G401.6 (cell line): ENCODE results near the gene RALY.
"Not testable (repeated sequence)": the region's sequence is repeated elsewhere in the genome, so short reads cannot be mapped to it uniquely, and the experiment has no call there.

Experiments
- FAIRE-seq: peaks from 2 replicates; lab custom pipeline; 2012; peaks lifted over from hg19 to GRCh38; lab: Jason Lieb, UNC

Gene RALY

DNA sequence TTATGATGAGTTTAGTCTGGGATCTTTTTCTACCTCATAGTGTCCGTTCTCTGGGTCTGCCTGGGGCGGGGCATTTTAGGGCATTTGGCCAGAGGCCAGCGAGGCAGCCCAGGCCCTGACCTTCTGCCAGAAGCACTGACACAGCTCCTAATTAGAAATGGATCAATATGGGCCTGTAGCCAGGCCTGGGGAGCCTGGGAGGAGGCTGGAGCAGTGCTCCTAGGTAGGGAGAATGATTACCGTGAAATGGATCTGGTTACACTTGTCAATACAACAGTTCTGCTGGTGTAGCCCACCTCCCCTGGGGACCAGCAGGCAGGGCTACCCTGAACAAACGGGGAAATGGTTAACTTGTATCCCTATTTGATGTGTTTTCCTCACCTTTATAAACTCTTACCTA, 23.0 kb downstream of the RALY start:
- FAIRE-seq, result no peak

DNA sequence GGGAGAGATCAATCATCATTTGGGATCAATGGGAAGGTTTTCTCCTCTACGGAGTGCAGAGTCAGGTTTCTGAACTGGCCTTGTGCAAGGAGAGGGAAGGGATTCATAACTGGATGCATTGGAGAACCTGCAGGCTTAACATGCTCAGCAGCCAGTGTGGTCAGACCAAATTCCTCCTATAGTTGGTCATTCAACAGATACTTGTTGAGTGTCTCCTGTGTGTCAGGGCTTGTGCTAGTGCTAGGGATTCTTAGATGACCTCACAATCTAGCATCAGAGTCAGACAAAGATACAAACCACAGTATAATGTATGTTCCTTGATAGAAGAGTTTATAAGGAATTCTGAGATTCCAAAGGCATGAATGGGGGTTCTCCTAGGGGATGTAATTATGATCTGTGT, 23.9 kb downstream of the RALY start:
- no peak for FAIRE-seq

DNA sequence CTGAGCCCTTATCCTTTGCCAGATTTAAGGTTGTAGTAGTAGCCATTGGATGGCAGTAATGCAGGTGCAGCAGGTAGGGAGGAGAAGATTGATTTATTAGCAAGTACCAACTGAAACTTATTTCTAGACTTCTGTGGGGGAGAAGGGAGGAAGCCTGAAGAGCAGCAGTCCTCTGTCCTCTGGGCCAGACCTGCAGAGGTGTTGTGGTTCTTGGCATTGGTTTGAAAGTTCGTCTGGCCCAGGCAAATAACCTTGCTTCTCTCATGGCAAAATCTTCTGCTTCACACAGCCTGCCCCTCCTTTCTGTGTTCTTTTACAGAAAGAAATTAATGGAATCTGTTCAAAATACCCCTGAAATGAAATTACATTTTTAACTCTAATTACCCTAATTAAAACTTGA, 24.5 kb downstream of the RALY start:
- no peak for FAIRE-seq

DNA sequence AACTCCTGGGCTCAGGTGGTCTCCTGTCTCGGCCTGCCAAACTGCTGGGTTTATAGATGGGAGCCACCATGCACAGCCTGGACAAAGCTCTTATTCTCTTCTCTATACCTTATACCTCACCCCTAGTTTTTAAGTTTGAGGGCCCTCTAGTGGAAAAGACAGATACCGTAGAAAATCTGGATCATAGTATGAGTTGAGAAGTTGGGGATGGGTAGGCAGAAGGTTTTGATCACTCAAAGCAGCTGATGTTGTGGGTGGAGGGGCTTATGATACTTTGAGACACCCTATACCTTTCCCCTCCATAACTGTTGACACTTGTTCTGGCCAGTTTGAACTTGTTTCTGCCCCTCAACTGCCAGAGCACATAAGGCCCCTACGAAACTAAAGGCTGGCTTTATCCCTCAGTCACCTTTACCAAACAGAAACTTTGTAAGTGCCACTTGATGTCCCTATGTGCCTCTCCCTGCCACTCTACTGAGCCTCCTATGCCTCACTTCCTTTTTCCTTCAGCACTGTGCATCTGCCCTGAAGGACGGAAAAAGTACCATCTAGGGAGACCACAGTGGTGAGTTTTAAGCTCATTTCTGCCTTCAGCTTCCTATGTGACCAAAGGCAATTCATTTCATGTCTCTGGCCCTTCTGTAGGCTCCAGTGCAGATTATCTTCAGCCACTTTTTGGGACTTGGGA, 28.6 kb downstream of the RALY start:
- FAIRE-seq, result no peak

DNA sequence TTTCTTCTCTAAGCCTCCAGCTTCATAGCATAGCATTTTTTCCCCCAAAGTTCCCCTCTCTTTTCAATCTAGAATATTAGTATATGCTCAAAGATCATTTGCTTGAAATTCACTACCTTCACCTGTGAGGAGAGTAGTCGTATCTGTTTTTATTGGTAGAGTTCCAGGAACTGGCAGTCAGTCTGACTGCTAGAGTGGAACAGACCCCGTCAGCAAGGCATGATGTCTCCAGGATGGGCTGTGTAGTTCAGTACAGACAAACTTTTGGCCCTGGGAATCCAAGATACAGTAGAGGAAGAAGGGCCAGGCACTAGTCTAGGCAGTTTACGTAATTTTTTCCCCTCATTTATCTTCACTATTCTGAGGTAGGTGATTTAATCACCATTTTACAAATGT, 29.1 kb downstream of the RALY start:
- FAIRE-seq, result no peak

DNA sequence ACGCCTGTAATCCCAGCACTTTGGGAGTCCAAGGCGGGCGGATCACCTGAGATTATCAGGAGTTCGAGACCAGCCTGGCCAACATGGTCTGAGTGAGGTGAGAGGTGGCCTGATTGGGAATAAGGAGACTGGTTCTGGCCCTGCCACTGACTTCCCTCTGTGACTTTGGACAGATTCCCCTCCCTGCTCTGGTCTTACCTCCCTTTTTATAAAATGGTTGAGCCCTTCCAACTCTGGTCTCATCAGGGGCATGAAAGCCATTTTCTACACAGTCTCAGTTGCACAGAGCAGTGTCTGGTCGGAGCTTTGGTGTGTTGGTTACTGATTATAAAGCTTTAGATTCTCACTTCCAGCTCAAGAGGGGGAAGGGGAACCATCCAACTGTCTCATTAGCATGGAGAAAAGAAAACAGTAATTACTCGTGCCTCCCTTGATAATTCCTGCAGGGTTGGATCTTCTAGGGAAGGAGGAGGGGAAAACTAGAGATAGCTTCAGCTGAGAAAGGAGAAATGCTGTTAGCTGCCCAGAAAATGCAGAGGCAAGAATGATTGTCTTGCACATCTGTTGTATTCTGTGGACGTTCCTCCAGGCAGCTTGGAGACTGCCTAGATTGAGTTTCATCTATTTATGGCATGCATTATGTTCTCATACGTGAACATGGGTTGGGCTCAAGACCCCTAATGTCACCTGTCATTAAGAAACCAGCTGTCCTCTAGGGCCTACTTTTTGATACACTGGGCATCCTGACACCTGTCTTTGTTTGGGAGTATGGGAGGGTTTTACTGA, 30.4 kb downstream of the RALY start:
- no peak for FAIRE-seq

DNA sequence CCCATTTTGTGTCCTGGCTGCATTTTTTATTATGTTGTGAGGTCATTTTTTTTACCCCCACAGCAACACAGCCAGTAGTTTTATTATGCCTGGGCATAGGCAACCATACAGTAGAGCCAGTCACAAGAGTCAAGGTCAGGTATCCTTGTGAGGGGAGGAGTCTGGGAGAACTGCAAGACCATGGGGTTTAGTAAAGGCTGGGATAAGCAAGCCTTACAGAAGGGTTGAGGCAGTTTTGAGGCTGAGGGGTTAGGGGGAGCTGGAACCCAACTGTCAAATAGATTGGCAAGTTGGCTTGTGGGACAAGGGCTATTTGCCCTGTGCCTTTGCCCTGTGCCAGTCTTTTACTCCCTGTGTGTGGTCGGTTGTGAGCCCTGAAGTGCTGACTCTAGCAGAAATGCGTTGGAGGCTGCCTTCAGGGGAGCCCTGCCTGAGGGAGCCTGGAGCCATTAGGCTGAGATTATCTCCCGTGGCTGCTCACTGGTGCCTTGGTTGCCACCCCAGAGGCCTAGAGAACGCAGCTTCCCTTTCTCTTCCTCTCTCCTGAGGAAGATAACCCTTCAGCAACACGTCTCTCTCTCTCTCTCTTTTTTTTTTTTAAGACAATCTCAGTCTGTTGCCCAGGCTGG, 31.1 kb downstream of the RALY start:
- FAIRE-seq, result no peak

DNA sequence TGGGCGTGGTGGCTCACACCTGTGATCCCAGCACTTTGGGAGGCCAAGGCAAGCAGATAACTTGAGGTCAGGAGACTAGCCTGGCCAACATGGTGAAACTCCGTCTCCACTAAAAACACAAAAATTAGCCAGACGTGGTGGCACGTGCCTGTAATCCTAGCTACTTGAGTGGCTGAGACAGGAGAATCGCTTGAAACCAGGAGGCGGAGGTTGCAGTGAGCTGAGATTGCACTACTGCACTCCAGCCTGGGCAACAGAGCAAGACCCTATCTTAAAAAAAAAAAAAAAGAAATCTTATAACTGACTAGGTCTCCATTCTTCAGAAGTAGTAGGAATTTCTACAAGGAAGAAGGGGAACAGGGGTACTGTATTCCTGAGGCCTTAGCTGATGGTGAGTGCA, 34.3 kb downstream of the RALY start:
- not testable (repeated sequence) for FAIRE-seq

DNA sequence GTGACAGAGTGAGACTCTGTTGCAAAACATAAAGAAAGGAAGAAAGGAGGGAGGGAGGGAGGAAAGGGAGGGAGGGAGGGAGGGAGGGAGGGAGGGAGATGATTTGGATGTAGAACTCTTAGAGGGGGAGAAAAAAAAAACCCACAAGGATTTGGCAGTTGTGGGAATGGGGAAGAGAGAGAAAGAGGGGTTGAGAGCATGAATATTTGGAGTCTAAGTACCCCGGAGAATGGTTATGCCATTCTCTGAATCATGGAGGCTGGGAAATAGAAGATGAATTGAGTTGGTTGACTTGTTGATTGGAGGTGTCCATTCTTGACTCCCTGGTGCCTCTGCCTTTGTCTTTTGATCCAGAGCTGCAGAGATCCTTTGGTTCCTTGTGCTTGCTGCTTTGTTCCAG, 35.7 kb downstream of the RALY start:
- FAIRE-seq, result no peak

DNA sequence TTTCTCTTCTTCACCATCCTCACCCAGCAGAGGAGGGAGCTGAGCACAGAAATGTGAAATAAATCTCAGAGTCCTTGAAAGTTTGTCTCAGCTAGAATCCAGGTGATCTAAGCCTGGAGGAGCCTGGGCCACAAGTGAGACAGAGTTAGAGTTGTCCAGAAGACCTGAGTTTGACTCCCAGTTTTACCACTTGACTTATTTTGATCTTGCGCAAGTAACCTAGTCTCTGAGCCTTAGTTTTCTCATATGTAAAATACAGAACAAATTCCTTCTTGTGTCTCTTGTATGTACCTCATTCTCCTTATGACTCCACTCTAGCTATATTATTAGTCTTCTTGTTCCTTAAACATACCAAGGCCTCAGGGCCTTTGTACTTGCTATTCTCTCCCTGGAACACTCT, 36.7 kb downstream of the RALY start:
- FAIRE-seq, result no peak

DNA sequence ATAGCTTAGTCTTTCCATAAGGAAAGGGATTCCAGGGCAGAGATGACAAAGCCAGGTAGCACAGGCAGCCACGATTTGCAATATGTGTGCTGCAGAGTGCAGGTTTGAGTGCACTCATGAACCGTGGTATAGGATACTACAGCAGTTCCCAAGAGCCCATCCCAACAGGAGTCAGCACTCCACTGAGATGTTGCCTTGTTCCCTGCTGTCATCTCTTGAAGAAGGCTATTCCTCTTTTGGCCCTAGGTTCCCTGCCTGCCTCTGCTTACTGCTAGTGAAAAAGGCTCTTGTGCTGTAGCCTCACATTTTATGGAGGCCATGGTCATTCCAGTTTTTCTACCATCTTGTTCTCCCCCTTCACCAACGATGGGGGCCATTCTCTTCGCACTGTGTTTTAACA, 40.2 kb downstream of the RALY start:
- FAIRE-seq, result no peak

DNA sequence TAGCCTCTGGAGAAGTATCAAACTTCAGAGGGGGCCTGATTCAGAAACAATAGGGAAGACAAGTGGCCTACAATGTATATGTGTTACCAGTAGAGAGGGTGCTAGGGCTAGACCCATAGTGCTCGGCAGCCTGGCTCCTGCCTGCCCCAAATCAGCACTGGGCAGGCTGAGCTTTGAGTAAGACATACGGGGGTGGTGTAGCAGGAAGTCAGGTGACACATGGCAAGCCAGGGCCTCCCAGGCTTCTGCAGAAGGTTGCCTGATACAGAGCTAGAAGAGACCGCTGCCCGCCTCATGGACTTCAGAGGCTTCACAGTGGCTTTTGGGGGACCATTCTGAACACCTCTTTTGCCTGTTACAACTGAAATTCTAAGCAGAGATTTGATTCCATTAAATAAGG, 43.4 kb downstream of the RALY start:
- FAIRE-seq, result no peak

DNA sequence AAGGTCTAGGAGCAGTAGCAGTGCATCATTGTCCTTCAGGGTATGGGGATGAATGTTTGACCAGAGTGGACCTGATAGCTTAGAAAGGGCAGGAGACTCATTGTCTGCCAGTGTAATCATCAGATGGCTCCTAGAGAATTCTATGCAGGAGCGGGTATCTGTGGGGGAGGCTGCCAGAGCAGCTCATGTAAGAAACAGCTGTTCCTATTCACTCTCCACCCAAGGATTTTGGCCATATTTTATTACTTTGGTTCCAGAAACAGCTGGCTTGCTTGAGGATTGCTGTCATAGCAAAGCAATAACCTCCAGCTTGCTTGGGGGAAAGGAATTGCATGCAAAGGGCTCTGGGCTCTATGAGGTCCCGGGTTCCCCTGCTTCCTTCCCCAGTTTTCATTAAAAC, 44.1 kb downstream of the RALY start:
- no peak for FAIRE-seq

DNA sequence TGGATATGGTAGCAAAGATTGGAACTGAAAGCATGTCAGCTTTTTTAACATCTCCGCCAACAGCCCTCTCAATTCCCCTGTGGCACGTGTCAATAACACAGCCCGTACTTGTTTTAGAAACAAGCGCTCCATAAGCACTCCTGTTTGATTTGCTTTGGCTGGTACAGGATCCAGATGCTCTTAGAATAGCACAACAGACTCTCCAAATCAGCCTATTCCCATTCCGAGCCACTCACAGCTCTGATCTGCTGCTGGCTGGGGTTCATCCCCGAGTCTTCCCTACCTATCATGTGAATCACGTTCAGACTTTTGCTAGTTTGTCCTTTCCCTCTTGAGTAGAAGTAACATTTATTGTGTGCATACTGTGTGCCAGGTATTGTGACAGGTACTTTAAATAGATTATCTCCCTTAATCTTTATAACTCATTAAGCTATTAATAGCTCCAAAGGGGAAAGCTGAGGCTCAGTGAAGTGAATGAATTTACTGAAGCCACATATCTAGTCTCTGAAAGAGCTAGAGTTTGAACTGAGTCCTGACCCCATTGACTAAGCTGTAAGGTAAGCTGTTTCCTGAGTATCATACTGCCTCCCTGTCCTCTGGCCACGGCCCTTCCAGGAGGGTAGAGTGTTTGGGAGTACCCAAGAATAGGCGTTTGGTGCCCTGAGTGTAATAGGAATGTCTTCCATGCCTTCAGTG, 46.7 kb downstream of the RALY start:
- no peak for FAIRE-seq

DNA sequence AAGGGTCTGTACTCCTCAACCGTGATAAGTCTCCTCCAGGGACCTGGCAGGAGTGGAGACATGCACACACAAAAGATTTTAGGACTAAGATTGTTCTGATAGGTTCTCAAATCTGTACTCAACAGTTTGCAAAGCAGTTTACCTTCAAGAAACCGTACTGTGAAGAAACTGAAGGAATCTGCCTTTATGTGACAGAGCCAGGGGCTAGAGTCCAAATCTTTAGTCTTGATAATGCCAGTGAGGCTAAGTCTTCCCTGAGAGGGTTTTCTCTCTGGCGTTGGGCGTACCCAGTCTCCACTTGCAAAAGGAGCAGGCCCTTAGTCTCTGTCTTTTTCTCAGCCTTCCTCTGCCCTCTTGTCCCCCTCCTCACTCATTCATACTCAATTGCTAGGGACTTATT, 47.5 kb downstream of the RALY start:
- no peak for FAIRE-seq

DNA sequence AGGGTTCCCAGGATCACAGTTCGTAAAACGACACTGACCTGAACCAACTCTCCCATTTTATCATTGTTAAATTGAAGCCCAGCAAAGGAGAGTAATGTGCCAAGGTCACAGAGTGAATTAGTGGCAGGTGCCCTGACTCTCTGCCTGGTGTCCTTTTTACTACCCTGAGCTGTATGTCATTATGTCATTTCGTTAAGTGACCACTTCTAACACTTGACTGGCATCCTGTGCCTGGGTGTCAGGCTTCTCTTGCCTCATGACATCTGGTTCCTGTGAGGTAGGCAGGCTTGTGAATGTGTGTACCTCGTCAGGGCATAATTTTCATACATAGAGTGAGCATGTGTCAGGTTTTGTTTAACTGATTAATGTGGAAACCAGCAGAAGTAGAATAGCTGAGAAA, 48.6 kb downstream of the RALY start:
- no peak for FAIRE-seq

DNA sequence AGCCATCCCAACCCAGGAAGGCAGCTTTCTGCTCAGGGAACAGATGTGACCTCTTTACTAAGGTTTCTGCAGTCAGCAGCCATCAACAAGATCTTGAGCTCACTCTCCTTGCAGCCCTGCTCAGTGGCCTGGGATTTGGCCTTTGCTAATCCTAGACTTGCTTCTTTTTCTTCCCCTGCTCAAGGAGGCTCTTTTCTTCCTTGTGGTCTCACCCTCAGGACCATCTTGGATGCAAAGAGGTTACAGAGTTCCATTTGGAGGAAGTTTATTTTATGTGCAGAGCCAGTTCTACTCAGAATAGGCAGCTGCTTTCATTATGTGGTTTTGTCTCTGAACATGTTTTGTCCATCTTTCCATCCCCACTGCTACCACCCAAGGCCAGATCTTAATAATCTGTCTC, 49.3 kb downstream of the RALY start:
- FAIRE-seq, result no peak

DNA sequence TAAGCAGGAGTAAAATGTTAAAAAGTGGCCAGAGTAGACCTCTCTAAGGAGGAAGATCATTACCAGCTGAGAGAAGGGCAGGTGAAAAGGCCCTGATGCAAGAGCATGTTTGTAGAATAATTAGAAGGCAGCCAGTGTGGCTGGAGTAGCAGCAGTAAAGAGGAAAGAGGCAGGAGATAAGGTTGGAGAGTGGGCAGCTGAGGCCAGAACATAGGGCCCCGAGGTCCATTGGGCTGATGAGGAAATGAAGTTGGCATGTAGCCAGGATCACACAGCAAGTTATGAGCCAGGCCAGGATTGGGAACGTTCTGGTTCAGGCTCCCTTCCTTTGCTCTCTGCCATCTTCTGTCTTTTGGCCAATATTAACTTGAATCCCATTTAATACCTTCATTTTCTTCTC, 51.6 kb downstream of the RALY start:
- no peak for FAIRE-seq

DNA sequence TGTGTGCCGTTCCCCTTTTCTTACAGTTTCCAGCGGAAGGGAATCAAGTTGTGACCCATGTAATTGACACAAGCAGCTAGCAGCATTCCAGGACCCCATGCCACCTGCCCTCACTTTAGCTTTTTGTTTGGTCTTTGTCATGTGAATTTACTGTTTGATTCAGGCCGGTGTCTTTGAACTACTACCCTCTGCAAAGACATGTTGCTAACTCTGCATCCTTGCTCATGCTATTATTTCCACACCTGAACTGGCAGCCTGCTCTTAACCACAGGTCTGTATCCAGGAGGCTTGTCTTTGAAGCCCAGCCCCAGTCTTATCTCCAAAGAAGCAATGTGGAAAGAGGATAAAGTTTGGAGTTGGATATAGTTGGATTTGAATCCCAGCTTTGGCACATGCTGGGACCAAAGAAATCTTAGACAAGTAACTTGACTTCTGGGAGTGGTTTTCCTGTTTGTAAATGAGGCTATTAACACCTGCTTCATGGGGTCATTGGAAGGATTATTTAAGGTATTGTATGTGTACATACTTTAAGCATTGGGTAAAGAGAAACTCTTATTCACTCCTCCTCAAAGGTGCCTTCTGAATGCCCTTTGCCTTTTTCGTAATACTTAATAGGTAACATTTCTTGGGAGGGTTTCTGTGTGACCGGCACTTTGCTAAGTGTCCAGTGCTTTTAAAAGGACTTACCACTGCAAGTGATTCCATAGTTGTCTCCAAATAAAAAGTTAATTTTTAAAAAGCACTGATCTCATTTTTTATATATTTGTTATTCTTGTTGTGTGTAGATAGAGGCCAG, 52.4 kb downstream of the RALY start:
- no peak for FAIRE-seq

DNA sequence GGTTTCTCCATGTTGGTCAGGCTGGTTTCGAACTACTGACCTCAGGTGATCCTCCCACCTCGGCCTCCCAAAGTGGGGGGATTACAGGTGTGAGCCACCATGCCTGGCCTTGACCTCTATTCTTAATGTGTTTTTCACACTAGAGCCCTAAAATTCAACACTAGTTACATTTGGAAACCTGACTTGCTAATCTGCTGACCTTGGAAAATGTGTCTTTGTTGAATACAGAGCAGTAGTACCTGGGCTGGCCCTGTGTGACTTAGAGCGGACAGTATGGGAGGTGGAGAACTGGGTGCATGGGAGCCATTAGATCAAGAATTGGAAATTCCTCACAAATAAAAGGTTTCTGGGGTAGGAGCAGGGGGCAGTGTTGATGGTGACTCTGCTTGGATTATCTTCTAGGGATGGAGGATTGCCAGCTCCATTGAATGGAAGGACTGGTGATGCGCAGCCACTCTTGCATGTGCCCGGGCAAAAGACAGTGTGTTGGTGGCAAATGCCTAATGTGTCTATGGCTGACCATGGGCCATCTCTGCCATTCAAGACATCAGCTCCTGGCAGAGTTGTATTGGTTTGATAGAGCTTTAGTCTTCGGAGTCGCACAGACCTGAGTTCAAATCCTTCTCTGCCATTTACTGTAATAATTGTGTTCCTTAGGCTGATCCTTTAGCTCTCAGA, 53.4 kb downstream of the RALY start:
- FAIRE-seq, result no peak

DNA sequence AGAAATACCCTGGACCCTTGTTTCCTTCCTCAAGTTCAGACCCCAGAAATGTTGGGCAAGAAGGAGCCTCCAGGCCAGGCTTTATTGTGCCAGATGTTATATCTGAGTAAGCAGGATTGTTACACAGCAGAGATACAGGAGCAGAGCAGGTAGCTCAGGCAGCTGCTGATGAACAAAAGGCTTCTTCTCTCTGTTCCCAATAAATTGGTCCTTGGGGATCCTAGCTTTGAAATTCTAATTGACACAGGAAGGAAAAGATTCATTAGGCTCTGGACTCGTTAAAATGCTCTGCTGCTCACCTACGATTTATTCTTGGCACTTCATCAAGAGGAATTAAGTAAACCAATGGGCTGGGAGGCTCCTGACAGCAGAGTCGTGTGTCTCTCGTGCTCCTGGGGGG, 54.2 kb downstream of the RALY start:
- no peak for FAIRE-seq

DNA sequence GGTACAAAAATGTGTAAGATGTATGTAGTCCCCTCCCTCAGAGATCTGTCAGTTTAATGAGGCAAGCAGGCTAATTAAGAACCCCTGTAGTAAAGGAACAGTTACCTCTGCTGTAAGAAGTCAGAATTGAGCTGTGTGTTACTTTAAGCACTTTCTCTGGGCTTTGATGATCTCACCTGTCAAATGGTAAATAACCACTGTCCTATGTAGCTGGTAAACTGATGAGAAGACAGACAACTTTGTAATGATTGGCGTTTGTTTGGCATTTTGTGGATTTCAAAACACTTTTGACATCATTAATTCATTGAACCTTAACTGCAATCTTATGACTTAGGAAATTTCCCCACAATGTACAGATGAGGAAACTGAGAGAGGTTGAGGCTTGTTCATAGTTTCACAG, 55.7 kb downstream of the RALY start:
- no peak for FAIRE-seq
